Ecto neural progenitor cell (in vitro differentiated cells): ENCODE data around the gene VAV2.

Experiments used
- DNase-seq: peaks from one replicate; pipeline ENCODE4 v3.0.0-alpha.2; 2018; ENCODE audit warnings: low spot score

Gene VAV2, protein sequence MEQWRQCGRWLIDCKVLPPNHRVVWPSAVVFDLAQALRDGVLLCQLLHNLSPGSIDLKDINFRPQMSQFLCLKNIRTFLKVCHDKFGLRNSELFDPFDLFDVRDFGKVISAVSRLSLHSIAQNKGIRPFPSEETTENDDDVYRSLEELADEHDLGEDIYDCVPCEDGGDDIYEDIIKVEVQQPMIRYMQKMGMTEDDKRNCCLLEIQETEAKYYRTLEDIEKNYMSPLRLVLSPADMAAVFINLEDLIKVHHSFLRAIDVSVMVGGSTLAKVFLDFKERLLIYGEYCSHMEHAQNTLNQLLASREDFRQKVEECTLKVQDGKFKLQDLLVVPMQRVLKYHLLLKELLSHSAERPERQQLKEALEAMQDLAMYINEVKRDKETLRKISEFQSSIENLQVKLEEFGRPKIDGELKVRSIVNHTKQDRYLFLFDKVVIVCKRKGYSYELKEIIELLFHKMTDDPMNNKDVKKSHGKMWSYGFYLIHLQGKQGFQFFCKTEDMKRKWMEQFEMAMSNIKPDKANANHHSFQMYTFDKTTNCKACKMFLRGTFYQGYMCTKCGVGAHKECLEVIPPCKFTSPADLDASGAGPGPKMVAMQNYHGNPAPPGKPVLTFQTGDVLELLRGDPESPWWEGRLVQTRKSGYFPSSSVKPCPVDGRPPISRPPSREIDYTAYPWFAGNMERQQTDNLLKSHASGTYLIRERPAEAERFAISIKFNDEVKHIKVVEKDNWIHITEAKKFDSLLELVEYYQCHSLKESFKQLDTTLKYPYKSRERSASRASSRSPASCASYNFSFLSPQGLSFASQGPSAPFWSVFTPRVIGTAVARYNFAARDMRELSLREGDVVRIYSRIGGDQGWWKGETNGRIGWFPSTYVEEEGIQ

DNA sequence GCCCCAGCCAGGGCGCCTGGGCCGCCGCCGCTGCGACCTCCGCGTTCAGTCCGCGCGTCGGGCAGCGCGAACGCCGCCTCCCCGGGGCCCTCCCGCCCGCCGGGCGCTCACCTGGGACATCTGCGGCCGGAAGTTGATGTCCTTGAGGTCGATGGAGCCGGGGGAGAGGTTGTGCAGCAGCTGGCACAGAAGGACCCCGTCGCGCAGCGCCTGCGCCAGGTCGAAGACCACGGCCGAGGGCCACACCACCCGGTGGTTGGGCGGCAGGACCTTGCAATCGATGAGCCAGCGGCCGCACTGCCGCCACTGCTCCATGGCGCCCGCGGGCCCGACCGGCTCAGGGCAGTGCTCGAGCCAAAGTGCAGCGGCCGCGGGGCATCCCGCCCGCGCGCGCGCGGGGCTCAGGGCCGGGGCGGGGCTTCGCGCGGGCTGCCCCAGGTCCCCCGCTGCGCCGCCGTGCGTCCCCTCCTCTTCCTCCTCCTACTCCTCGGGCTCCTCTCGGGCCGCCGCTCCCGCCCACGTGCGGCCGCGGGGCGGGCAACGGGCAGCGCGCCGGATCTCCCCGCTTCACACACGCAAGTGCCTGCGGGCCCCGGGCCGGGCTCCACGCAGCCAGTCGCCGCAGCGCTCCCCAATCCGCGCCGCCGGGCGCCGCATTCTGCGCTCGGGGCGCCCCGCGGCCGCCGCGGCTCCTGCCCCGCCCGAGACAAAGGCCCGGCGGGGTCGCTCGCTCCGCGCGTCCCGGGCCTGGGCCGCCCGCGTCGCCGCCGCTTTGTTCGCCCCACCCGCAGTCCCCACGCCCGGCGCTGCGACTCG, at the start of gene VAV2:
Gene VAV2 (minus strand): TSS at position 361 of the 816 bp plus-strand sequence. CDS start 46 bp downstream, at position 315.
- peak; percentile 85 for DNase-seq

DNA sequence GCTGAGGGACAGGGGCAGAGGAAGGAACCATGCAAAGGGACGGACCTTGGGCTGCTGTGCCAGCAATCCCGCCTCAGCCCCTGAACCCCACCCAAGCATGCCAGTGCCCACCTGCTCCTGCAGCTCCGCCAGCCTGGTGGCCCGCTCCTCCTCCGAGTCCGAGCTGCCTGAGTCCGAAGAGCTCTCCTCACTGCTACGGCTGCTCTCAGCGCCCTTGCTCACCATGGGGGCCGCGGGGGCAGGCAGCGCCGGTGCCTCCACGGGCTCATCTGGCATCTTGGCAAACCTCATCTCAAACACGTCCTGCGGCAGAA, 49.5 kb upstream of the VAV2 start:
- no peak for DNase-seq

DNA sequence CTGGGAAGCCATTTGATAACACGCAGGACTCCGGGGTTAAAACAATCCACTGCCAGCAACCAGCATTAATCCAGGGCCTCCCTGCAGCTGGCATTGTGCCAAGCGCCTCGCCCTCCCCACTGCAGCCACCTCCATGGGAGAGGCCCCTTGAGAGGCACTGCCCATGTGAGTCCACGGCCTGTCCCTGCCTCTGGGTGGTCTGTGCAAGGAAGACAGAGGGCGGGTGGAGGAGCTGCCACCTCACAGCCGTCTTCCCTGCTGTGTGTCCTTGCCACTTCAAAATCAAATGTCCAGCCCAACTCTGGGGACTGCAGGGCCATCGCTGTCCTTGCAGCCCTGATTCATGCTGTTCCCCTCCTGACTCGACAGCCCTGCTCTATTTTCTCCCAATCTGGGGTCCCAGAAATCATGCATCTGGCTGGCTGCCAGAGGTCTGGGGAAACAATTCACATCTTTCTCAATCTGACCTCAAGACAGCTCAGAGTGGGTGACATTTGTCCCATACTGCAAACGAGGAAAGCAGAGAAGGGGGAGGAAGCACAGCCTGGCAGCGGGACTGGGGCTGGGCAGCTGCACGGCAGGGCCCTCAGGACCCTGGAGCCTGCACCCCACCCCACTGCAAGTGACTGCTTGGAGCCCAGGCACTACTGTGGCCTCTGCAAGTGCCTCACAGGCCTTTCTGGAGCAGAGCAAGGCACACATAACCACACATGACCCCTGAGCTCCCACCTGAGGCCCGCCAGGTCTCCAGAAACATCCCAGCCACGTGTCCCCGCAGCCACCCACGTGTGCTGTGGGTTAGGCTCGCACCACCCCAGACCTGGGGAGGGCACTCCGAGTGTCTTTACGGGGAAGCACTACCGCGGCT, 48.9 kb upstream of the VAV2 start:
- no peak for DNase-seq

DNA sequence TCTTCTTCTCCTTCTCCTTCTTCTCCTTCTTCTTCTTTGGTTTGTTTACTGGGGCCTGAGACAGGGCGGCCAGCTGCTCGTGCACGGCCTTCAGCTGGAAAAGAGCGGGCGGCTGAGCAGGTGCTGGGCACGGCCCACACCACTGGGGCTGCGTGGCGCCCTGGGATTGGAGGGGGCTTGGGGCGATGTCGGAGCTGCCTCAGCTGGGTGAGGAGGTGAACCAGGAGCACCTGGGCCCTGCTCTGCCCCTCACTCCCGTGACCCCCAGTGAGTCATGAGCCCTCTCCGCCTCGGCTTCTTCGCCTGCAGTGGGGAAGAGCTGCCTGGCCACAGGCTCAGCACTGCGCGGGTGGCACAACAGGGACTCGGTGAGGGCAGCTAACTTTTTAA, 48.0 kb upstream of the VAV2 start:
- DNase-seq, result no peak

DNA sequence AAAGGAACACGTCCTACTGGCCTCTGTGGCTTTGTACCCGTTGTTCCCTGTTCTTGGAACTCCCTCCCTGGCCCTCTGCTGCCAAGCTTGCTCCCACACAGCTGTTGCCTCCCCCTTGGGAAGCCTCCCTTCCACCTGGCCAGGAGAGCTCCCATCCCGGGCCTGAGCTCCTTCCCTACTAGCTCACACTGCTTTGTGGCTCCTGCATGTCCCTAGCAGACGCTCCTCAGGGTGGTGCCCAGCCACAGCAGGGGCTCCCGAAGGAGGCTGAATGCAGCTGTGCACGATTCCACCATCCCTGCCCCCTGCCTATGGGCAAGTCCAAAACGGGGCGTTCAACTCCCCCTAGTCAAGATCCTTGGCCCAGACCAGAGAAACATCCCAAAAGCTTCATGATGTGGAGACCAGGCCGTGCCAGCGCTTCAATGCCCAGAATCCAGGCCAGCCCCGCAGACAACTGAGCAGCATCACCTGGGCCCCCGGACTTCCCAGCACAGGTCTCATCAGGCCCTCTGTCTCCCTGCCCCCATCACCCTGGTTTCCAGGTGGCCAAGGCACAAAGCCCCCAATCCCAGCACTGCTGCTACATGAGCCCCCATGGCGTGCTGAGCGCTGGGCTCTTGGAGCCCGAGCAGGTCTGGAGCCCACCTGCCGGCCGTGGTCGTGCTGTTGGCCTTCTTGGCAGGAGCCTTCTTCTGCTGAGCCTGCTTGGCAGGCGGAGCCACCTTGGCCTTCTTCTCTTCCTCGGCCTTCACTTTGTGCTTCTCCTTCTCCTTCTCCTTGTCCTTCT, 47.5 kb upstream of the VAV2 start:
- DNase-seq, result no peak

DNA sequence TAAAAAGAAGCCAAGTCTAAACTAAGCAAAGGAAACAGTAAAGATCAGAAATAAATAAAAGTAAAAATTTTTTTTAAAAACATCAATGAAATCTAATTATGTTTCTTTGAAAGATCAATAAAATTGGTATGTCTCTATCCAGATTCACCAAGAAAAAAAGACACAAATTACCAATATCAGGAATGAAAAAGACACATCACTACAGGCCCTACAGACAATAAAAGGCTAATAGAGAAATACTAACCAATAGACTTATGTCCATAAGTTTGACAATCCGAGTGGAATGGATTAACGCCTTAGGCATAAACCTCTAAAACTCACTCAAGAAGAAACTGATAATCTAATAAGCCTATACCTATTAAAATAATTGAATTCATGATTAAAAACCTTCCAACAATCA, 45.5 kb upstream of the VAV2 start:
- no peak for DNase-seq

DNA sequence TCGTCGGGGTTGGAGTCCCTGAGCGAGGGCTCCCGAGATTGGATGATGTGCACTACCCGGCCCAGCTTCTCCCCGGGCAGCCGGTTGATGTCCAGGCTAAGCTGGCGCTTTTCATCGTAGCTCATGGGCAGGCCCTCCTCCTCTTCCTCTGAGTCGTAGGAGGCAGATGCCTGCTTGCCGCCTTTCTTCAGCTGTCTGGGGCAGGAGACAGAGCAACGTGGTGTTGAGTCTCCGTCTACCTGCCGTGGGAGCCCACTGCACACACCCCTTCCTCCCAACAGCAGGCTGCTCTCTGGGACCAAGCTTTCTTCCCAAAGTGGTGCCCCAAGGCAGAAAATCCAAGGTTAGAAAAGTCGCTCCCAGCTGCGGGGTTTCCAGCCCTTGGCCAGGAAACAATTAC, 44.0 kb upstream of the VAV2 start:
- DNase-seq, result no peak

DNA sequence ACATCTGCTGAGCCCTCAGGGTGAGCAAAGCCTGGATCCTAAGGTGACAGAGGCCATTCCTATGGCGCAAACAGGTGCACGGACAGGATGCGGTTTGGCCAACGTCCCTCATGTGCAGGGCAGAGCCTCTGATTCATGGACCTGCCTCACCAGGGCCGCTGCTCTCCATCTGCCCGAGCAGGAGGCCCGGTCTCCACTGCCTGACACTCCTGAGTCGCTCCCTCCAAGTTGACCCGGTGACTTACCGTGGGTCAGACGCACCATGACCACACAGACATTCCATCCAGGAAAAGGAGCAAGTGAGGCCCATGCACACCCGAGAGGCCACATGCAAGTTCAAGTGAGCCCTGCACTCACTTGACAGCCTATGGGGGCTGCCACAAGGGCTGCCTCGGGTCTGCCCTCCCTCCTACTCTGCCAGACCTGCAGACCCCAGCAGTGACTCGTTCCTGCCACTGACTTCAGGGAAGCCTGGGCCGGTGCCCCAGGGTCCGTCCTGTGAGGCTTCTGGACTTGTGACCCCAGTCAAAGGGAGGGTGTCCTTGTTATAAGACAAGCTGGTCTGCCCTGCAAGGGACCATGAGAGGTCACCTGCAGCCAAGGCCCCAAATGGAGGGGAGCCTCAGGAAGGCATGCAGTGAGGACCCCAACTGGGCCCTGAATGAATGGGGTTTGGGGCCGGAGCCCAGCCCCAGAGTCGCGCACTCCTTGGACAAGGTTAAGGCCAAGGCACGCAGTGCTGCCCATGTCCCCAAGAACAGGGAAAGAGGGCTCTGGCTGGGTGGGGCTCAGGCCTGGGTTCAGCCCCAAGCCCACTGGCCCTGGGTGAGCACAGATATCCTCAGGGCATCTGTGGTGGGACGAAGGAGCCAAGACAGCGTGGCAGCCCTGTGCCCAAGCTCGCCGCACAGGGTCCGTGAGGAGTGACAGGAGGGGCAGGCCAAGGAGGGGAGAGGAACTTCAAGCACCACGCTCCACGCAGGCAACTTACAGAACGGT, 43.2 kb upstream of the VAV2 start:
- no peak for DNase-seq

DNA sequence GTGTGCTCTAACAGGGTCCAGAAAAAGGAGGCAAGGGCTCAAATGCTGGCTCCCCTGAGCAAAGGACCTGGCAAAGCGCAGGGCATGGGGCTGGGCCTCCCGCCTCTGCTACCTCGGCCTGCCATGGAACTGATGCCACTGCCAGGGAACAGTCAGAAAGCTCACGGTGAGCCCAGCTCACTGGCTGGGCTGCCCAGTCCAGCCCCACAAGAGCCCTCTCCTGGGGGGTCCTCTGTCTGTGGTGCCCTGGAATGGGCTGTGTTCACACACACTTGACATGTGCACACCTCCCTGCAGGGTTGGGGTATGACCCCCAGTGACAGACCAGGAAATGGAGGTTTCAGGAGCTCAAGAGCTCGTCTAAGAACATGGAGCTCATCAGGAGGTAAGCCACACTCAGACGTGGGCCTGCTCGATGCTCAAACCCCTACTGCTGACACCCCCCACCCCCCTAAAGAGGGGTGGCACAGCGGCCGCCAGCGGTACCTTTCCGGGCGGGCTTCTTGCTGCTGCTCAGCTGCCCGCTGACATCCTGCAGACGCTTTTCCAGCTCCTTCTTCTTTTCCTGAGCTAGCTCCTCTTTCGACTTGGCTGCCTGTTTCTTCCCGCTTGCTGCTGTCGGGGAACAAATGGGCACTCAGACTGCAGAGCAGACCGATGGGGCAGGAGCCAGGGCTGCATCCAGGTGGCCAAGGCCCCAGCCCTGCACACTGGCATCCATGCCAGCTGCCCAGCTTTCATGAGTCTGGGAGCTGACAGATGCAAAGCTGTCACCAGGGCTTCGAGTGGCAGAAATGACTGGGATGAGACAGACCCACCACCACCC, 42.3 kb upstream of the VAV2 start:
- no peak for DNase-seq

DNA sequence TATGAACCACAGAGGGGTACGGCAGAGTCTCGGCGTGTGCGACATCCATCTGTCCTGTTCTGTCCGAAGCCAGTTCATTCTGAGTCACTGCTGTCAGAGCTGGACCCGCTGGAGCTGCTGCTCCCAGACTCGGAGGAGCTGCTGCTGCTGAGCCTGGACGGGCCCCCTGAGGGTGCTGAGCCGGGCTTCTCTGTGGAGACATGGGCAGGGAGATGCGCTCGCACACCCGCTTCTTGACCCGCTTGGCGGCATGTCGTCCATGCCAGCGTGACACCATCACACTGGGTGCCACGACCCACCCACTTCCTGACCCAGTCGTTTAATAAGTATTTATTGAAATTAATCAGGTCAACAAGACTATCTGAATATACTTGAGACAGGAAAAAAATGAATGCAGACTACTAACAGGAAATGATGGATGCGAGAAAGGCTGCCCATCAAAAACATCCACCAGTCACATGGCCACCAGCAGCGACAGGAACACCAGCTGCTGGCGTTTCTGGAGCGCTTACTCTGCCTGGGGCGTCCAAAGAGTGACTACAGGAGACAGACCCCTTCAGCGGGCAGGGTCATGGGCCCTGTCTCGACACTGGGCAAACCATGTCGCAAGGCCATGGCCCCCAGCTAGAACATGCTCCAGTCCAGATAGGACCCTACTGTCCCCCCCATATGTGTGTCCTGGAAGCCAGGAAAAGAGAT, 41.5 kb upstream of the VAV2 start:
- DNase-seq, result no peak

DNA sequence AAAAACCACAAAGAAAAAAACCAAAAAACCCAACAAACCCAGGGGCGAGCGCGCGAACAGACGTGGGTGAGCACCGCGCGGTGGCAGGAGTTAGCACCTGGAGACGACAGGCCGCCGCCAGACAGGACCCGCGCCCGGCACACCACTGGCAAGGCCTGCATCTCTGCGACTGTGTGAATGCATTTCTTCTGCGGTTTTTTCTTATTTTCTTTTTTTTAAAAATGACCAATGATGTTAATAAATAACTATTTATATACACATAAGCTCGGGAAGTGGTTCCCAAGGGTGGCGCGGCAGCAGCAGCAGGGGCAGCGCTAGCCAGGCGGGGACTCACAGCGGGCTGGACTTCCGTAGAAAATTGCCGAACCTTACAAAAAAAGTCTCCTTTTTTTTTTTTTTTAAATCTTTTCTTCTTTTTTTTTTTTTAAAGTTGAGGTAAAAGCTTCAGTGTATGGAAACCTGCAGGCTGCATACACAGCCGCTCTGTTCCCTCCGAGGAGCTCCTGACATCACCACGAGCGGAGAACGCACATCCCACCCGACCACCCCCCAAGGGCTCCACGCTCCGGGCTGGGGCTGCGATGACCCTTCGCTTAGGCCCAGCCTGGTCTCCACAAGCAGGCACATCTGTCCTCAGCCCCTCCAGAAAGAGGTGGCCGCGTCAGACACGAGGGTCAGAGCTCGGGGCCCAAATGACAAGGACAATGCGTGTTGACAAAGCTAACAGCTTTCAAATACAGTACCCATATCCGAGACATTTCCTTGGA, 40.5 kb upstream of the VAV2 start:
- DNase-seq, result no peak

DNA sequence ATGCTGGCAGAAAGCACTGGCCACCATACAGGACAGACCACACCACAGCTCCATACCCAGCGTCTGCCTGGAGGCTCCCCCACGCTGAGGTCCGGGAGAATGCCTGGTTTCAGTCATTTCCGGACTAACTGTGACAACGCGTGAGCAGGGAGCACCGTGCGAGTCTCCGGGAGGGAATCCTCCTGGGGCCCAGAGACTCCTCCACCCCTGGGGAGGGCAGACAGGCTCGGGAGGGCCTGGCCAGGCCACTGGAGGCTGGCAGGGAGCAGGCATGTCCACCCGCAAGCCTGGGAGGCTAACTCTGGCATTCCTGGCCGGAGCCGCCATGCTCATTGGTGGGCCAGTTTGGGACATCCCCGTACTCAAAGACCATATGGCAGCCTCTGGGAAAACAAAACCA, 39.7 kb upstream of the VAV2 start:
- no peak for DNase-seq

DNA sequence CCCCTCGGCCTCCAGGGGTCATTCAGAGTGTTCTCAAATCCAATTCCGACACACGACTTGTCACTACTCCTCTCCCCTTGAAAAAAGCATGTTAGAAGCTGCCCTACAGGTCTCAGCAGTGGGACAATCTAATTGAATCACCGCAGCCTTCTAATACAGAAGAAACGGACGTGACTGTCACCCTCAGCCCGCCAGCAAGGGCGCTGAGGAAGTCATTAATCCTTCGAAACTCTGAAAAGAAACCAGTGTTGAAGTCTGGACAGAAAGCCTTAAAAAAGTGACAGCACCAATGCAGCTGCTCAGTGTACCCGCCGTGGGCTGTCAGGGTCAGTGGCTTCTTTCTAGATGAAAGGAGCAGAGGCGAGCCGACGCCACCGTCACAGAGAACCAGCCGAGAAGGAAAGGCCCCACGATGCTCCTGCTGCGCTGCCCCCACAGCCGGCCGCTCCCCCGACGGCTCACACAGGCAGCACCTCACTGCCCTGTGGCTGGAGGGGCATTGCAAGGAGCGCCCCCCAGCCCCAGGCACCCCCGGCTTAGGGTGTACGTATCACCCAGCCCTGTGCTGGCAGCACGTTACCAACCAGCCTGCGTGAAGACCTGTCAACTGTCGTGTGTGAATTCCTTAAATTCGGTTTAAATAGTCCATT, 38.8 kb upstream of the VAV2 start:
- DNase-seq, result no peak

DNA sequence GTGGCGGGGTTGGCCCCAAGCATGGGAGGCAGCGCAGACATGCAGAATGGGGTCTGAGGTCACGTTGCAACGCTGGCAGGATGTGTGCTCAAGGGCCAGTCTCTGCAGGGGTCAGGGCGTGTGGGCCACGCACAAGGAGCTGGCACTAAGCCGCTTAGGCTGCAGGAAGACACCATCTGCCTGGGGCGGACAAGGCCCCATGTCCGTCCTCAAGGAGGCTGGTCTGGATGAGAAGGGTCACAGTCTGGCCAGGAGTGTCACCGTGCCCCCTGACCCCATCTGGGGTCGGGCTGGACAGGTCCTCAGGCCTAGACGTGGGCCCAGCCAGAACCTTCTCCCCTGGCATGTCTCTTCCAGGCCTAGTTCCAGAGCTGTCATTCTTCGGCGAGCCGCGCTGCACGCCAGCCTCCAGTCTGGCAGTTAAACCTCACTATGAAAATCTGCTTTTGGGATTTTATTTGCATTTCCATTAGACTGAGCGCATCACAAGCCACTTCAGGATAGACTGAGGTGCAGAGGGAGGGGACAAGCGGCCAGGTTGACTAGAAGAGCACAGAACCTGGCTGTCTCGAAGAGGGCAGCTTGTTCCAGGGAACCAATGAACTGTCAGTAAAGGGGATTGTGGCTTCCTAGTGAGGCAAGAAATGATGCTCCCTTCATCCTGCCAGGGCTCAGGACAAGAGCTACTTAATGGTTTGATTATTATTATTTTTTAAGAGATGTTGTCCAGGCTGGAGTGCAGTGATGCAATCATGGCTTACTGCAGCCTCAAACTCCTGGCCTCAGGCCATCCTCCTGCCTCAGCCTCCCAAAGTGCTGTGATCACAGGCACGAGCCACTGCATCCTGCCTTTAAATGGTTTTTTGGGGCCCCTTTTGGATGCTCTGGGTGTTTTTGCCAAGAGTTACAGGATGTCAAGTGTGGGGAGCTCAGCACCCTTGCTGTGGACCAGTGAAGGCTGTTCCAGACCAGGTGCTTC, 37.4 kb upstream of the VAV2 start:
- no peak for DNase-seq

DNA sequence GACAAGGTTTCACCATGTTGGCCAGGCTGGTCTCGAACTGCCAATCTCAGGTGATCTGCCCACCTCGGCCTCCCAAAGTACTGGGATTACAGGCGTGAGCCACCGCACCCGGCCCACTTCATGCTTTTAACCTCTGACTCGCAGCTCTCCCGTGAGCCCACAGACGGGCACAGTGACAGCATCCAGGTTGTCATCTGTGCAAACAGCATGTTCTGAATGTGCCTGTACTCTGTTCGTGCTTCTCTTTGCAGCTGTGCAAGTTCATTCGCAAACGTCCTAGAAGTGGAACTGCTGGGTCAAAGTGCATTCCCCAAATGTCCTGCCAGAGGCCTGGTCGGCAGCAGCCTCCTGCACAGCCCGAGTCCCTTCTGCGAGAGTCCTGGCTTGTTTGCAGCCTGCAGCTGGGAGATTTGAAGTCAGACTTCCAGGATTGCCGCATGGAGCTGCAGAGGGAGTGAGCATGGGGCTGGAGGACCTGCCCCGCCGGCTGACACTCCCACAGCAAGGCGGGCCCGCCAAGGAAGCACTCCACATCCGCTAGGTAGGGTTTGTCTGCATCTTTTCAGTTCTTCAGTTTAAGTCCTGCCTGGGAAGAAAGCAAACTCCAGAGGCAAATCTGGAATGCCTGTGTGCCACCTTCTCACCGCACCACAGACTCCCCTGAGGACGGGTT, 36.6 kb upstream of the VAV2 start:
- DNase-seq, result no peak
